Esophagus squamous epithelium (tissue), 5 donors: Measurements from ENCODE around the gene MTARC1. TPM values are rescaled to one million over a fixed set of nuclear protein-coding genes. Genes with fewer than 3 reads are reported as not detected.

Source experiments
- DNase-seq: peaks from one replicate; lab custom pipeline; 2025; lab: John Stamatoyannopoulos, UW
- H3K27ac ChIP-seq, 4 donors: fragments of 200-600 bp; sonication (generic); one replicate each; pipeline ENCODE4 v1.5.1; 2016 to 2019; ENCODE audit warnings: mild to moderate bottlenecking in 1 of 4
- H3K27me3 ChIP-seq, 4 donors: fragments of 200-600 bp; sonication (generic); 1 replicate in 3 of 4; 2 replicates in 1 of 4; pipeline versions ENCODE4 v1.5.1 to v1.6.0; 2017 to 2021; ENCODE audit warnings: antibody characterized with exemption in 1 of 4
- H3K36me3 ChIP-seq, 3 donors: fragments of 200-600 bp; sonication (generic); one replicate each; pipeline ENCODE4 v1.5.1; 2016 to 2019
- H3K4me1 ChIP-seq, 3 donors: fragments of 200-600 bp; sonication (generic); one replicate each; pipeline ENCODE4 v1.5.1; 2017 to 2019
- H3K4me3 ChIP-seq, 4 donors: fragments of 200-600 bp; sonication (generic); 1 replicate in 3 of 4; 2 replicates in 1 of 4; pipeline ENCODE4 v1.5.1; 2016 to 2019; ENCODE audit warnings: mild to moderate bottlenecking in 2 of 4, moderate library complexity in 1 of 4
- H3K9me3 ChIP-seq, 3 donors: fragments of 200-600 bp; sonication (generic); one replicate each; pipeline ENCODE4 v1.5.1; 2016 to 2019
- CTCF ChIP-seq, 6 experiments: fragments of 450-650 bp in 4 of 6; fragments of 200-600 bp in 2 of 6; sonication (generic) in 2 of 6; IDR thresholded peaks; one replicate each; pipeline ENCODE4 v1.5.1; 2016 to 2019; ENCODE audit warnings: antibody characterized with exemption in 6 of 6, mild to moderate bottlenecking in 4 of 6, moderate library complexity in 4 of 6
- POLR2A ChIP-seq, 4 donors: fragments of 450-650 bp; IDR thresholded peaks; one replicate each; pipeline ENCODE4 v1.6.1; 2017; ENCODE audit warnings: antibody characterized with exemption in 4 of 4, mild to moderate bottlenecking in 4 of 4, moderate library complexity in 3 of 4
- WGBS, 2 donors: methylation state at CpG; one replicate each; pipeline ENCODE4 v1.1.5; 2018; 5-methylcytosine and 5-hydroxymethylcytosine counted together
- intact Hi-C: fragments of 100-400 bp; cut with DNase I; formaldehyde crosslinking; loops from one replicate; pipeline ENCODE4 v1.15.0; 2022
- total RNA-seq, 4 donors: library from RNA; depleted of rRNA; stranded (reverse); fragments of >200 nt; gene quantifications; one replicate each; pipeline ENCODE4 v1.1.0, GENCODE V29; 2016
- donor health status: DM: yes; HTN: yes; CAD: no.

Gene MTARC1
- total RNA-seq, 4 donors from 2014 or later: 2.3 to 12.2 (median 4.9) TPM

GRCh38 chr1:220815409-220815808 lies 28.7 kb downstream of the MTARC1 start:
- no peaks in the 10 kb centered on the region for H3K27me3 ChIP-seq
- H3K36me3 ChIP-seq: no peaks in the 10 kb centered on the region
- intact Hi-C loops: loop anchor here (10.0 kb wide), 2 partner anchors 389 to 619 kb away; no protein-coding TSS in a partner anchor
- no peak for DNase-seq
- WGBS, 2 donors: 42 to 67% methylated on average over 2 of the region's 2 CpGs
- no peak overlapping the region for H3K4me3 ChIP-seq
- H3K9me3 ChIP-seq: no peaks in the 10 kb centered on the region
- no peak overlapping the region for H3K27ac ChIP-seq
- H3K4me1 ChIP-seq: peaks cover 0 to 14% (median 9%) of the 10 kb centered on the region in 3 donors
- TF ChIP-seq CTCF (IDR thresholded peaks at IDR 0.05) (no peak), POLR2A (IDR thresholded peaks at IDR 0.05) (no peak)

- no peaks in the 10 kb centered on the region for H3K27me3 ChIP-seq
- intact Hi-C loops: loop anchor here (10.0 kb wide), 2 partner anchors 387 to 617 kb away; no protein-coding TSS in a partner anchor
- TF ChIP-seq CTCF (IDR thresholded peaks at IDR 0.05) (no peak), POLR2A (IDR thresholded peaks at IDR 0.05) (no peak)
- peaks cover 0 to 11% (median 9%) of the 10 kb centered on the region in 3 donors for H3K4me1 ChIP-seq
- no peak for DNase-seq
- 77 to 80% methylated on average over 1 of the region's 1 CpG for WGBS, 2 donors
- H3K27ac ChIP-seq: peak overlapping the region in 3 of 4 donors; percentile 60 to 82 (median 82)
- H3K4me3 ChIP-seq: no peak overlapping the region
- H3K36me3 ChIP-seq: no peaks in the 10 kb centered on the region
- no peaks in the 10 kb centered on the region for H3K9me3 ChIP-seq
These were observed 31.2 kb downstream of the MTARC1 start for GRCh38 chr1:220817907-220818306.

- TF ChIP-seq CTCF (IDR thresholded peaks at IDR 0.05): no peak
- no peak for TF ChIP-seq POLR2A (IDR thresholded peaks at IDR 0.05)
- Histone ChIP-seq H3K27me3 (no peaks in the 10 kb centered on the region), H3K4me1 (peaks cover 0 to 11% (median 9%) of the 10 kb centered on the region in 3 donors), H3K4me3 (no peak overlapping the region), H3K27ac (peak overlapping the region in 3 of 4 donors; percentile 60 to 82 (median 82)), H3K9me3 (no peaks in the 10 kb centered on the region), H3K36me3 (no peaks in the 10 kb centered on the region)
- no peak for DNase-seq
- intact Hi-C loops: loop anchor here (10.0 kb wide), 2 partner anchors 386 to 616 kb away; no protein-coding TSS in a partner anchor
- WGBS, 2 donors: 57 to 75% methylated on average over 12 to 14 of the region's 14 CpGs
These were observed 31.9 kb downstream of the MTARC1 start for GRCh38 chr1:220818421-220819173.

GRCh38 chr1:220819467-220820026 lies 32.8 kb downstream of the MTARC1 start:
- 52 to 78% methylated on average over 1 of the region's 1 CpG for WGBS, 2 donors
- Histone ChIP-seq H3K36me3 (no peaks in the 10 kb centered on the region), H3K9me3 (no peaks in the 10 kb centered on the region), H3K27me3 (no peaks in the 10 kb centered on the region), H3K4me1 (peaks cover 0 to 11% (median 9%) of the 10 kb centered on the region in 3 donors), H3K27ac (peak overlapping the region in 3 of 4 donors; percentile 27 to 82 (median 82)), H3K4me3 (no peak overlapping the region)
- intact Hi-C loops: loop anchor here (10.0 kb wide), 2 partner anchors 385 to 615 kb away; no protein-coding TSS in a partner anchor
- TF ChIP-seq CTCF (IDR thresholded peaks at IDR 0.05) (no peak), POLR2A (IDR thresholded peaks at IDR 0.05) (no peak)
- DNase-seq: no peak
